ENCODE measurements around the gene CCR2.

GRCh38 chr3:46375814-46376213, 21.9 kb downstream of the CCR2 start:
- no peak for TF ChIP-seq CTCF (IDR thresholded peaks at IDR 0.05)
- no peak for TF ChIP-seq POLR2A (IDR thresholded peaks at IDR 0.05)
